Mammary epithelial cell (primary cell): ENCODE results near the gene HINT2.

Source experiments
- CTCF ChIP-seq, 2 donors: IDR thresholded peaks in 1 of 2; conservative IDR thresholded peaks in 1 of 2; 2 replicates each; pipeline ENCODE4 v1.5.1; 2011 to 2012; ENCODE audit warnings: inconsistent platforms in 2 of 2, low read length in 2 of 2, mild to moderate bottlenecking in 2 of 2, control low read depth in 1 of 2, low read depth in 1 of 2; ENCODE audit not compliant: insufficient read depth in 1 of 2; ENCODE audit errors: extremely low read depth in 1 of 2
- EZH2 ChIP-seq: IDR thresholded peaks from 2 replicates; pipeline ENCODE4 v1.6.1; 2012; ENCODE audit warnings: low read length, inconsistent platforms, borderline replicate concordance

- TF ChIP-seq CTCF (conservative IDR thresholded peaks at IDR 0.05 in 1 of 2, IDR thresholded peaks at IDR 0.05 in 1 of 2; ENCODE audit: extremely low read depth in 1 of 2, insufficient read depth in 1 of 2, low read depth in 1 of 2, low read length in 2 of 2) = no peak
- no peak for TF ChIP-seq EZH2
These were observed 8.7 kb downstream of the HINT2 start for GRCh38 chr9:35806101-35806500.
